A673 (cell line): ENCODE data around the gene CYP4A22.
"Not testable (repeated sequence)": the region's sequence is repeated elsewhere in the genome, so short reads cannot be mapped to it uniquely, and the experiment has no call there.

Experiments used
- EZH2 ChIP-seq: fragments of 200-600 bp; sonication (generic); IDR thresholded peaks from 2 replicates; pipeline ENCODE4 v1.6.1; 2017; ENCODE audit warnings: borderline replicate concordance, low read depth, mild to moderate bottlenecking, mixed read lengths, antibody characterized with exemption, low read length; ENCODE audit not compliant: poor library complexity, severe bottlenecking
- TF ChIP-seq, protein P1 (sequence below): fragments of 300-800, 200-600 bp; sonication (generic); conservative IDR thresholded peaks from 2 replicates; pipeline ENCODE4 v1.5.1; 2017; ENCODE audit warnings: low read depth, mild to moderate bottlenecking, antibody characterized with exemption, low read length, moderate library complexity, mixed read lengths

GRCh38 chr1:47140358-47140757 is 3.1 kb downstream of the CYP4A22 start:
- TF ChIP-seq, protein P1, sequence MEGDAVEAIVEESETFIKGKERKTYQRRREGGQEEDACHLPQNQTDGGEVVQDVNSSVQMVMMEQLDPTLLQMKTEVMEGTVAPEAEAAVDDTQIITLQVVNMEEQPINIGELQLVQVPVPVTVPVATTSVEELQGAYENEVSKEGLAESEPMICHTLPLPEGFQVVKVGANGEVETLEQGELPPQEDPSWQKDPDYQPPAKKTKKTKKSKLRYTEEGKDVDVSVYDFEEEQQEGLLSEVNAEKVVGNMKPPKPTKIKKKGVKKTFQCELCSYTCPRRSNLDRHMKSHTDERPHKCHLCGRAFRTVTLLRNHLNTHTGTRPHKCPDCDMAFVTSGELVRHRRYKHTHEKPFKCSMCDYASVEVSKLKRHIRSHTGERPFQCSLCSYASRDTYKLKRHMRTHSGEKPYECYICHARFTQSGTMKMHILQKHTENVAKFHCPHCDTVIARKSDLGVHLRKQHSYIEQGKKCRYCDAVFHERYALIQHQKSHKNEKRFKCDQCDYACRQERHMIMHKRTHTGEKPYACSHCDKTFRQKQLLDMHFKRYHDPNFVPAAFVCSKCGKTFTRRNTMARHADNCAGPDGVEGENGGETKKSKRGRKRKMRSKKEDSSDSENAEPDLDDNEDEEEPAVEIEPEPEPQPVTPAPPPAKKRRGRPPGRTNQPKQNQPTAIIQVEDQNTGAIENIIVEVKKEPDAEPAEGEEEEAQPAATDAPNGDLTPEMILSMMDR: not testable (repeated sequence)
- TF ChIP-seq EZH2: not testable (repeated sequence)
